Subcutaneous abdominal adipose tissue (tissue), 5 donors: ENCODE data around the gene TCAP.
A peak's percentile ranks its signal among the peaks of the same experiment; 100 is the strongest.

ENCODE experiments used
- H3K27ac ChIP-seq: one replicate; pipeline ENCODE4 v1.7.0; 2013; ENCODE audit warnings: low read depth, mild to moderate bottlenecking, inconsistent platforms, low read length, moderate library complexity
- H3K27me3 ChIP-seq, 5 donors: one replicate each; pipeline ENCODE4 v1.7.0; 2013; ENCODE audit warnings: low read length in 5 of 5, inconsistent platforms in 1 of 5; ENCODE audit not compliant: control insufficient read depth in 5 of 5, insufficient read depth in 4 of 5
- H3K36me3 ChIP-seq, 5 donors: one replicate each; pipeline ENCODE4 v1.7.0; 2013; ENCODE audit warnings: low read length in 5 of 5; ENCODE audit not compliant: control insufficient read depth in 5 of 5, insufficient read depth in 5 of 5
- H3K4me1 ChIP-seq, 5 donors: one replicate each; pipeline ENCODE4 v1.7.0; 2013; ENCODE audit warnings: low read length in 5 of 5, mild to moderate bottlenecking in 3 of 5, moderate library complexity in 1 of 5; ENCODE audit not compliant: control insufficient read depth in 5 of 5, insufficient read depth in 5 of 5
- H3K4me3 ChIP-seq, 5 donors: one replicate each; pipeline ENCODE4 v1.7.0; 2013; ENCODE audit warnings: low read length in 5 of 5, low read depth in 1 of 5
- H3K9ac ChIP-seq, 5 donors: one replicate each; pipeline ENCODE4 v1.7.0; 2013; ENCODE audit warnings: low read length in 5 of 5, mild to moderate bottlenecking in 4 of 5, moderate library complexity in 3 of 5
- H3K9me3 ChIP-seq, 5 donors: one replicate each; pipeline ENCODE4 v1.7.0; 2013; ENCODE audit warnings: low read length in 5 of 5; ENCODE audit not compliant: control insufficient read depth in 5 of 5
- donor health status: healthy.
- donor health status: healthy.
- donor health status: healthy.
- donor health status: healthy.
- donor health status: healthy.

Gene TCAP

GRCh38 chr17:39638317-39638716 lies 26.8 kb upstream of the TCAP start:
- H3K4me3 ChIP-seq, result peak overlapping the region in 4 of 5 donors; percentile 87 to 96 (median 90)
- H3K27ac ChIP-seq, result no peak overlapping the region
- peaks cover 19 to 88% (median 75%) of the 10 kb centered on the region in 5 donors for H3K4me1 ChIP-seq
- peaks cover 0 to 12% (median 0%) of the 10 kb centered on the region in 5 donors for H3K36me3 ChIP-seq
- no peaks in the 10 kb centered on the region for H3K27me3 ChIP-seq
- H3K9me3 ChIP-seq, result no peaks in the 10 kb centered on the region
- peak overlapping the region in 3 of 5 donors; percentile 92 to 98 (median 92) for H3K9ac ChIP-seq

GRCh38 chr17:39639043-39639442 lies 26.1 kb upstream of the TCAP start:
- Histone ChIP-seq H3K9ac (peak overlapping the region in 1 of 5 donors; percentile 49), H3K27me3 (no peaks in the 10 kb centered on the region), H3K36me3 (peaks cover 0 to 15% (median 0%) of the 10 kb centered on the region in 5 donors), H3K4me1 (peaks cover 19 to 83% (median 69%) of the 10 kb centered on the region in 5 donors), H3K9me3 (no peaks in the 10 kb centered on the region), H3K4me3 (no peak overlapping the region), H3K27ac (peak overlapping the region; percentile 16)

- H3K27ac ChIP-seq, result peak overlapping the region; percentile 16
- H3K9me3 ChIP-seq, result no peaks in the 10 kb centered on the region
- H3K27me3 ChIP-seq, result no peaks in the 10 kb centered on the region
- H3K4me3 ChIP-seq, result no peak overlapping the region
- H3K9ac ChIP-seq, result peak overlapping the region in 4 of 5 donors; percentile 32 to 60 (median 47)
- H3K4me1 ChIP-seq, result peaks cover 18 to 77% (median 66%) of the 10 kb centered on the region in 5 donors
- peaks cover 0 to 15% (median 0%) of the 10 kb centered on the region in 5 donors for H3K36me3 ChIP-seq
Observed at GRCh38 chr17:39639566-39640458, 25.3 kb upstream of the TCAP start.

GRCh38 chr17:39640591-39641031 lies 24.5 kb upstream of the TCAP start:
- H3K9ac ChIP-seq, result peak overlapping the region in 2 of 5 donors; percentile 21 to 39
- H3K9me3 ChIP-seq, result no peaks in the 10 kb centered on the region
- no peak overlapping the region for H3K4me3 ChIP-seq
- H3K27ac ChIP-seq, result no peak overlapping the region
- H3K27me3 ChIP-seq, result no peaks in the 10 kb centered on the region
- peaks cover 0 to 14% (median 0%) of the 10 kb centered on the region in 5 donors for H3K36me3 ChIP-seq
- peaks cover 18 to 75% (median 66%) of the 10 kb centered on the region in 5 donors for H3K4me1 ChIP-seq

- peak overlapping the region in 2 of 5 donors; percentile 21 to 39 for H3K9ac ChIP-seq
- no peaks in the 10 kb centered on the region for H3K27me3 ChIP-seq
- H3K4me3 ChIP-seq, result no peak overlapping the region
- H3K36me3 ChIP-seq, result peaks cover 0 to 11% (median under 1%) of the 10 kb centered on the region in 5 donors
- H3K4me1 ChIP-seq, result peaks cover 18 to 71% (median 65%) of the 10 kb centered on the region in 5 donors
- H3K9me3 ChIP-seq, result no peaks in the 10 kb centered on the region
- H3K27ac ChIP-seq, result no peak overlapping the region
Observed at GRCh38 chr17:39641097-39641496, 24.1 kb upstream of the TCAP start.

- H3K4me1 ChIP-seq, result peaks cover 16 to 64% (median 57%) of the 10 kb centered on the region in 5 donors
- H3K9ac ChIP-seq, result peak overlapping the region in 1 of 5 donors; percentile 14
Observed at GRCh38 chr17:39641883-39642282, 23.3 kb upstream of the TCAP start.

GRCh38 chr17:39642291-39643074 lies 22.7 kb upstream of the TCAP start:
- Histone ChIP-seq H3K36me3 (peaks cover 0 to 14% (median 4%) of the 10 kb centered on the region in 5 donors), H3K4me1 (peaks cover 16 to 62% (median 54%) of the 10 kb centered on the region in 5 donors), H3K9ac (peak overlapping the region in 1 of 5 donors; percentile 14), H3K4me3 (no peak overlapping the region), H3K27me3 (no peaks in the 10 kb centered on the region), H3K9me3 (no peaks in the 10 kb centered on the region), H3K27ac (no peak overlapping the region)

More at GRCh38 chr17:39641883-39642282, 23.3 kb upstream of the TCAP start:
- Histone ChIP-seq H3K36me3 (peaks cover 0 to 14% (median 2%) of the 10 kb centered on the region in 5 donors), H3K4me3 (no peak overlapping the region), H3K9me3 (no peaks in the 10 kb centered on the region), H3K27me3 (no peaks in the 10 kb centered on the region), H3K27ac (no peak overlapping the region)

- peak overlapping the region in 1 of 5 donors; percentile 26 for H3K9ac ChIP-seq
- H3K4me1 ChIP-seq, result peaks cover 9 to 54% (median 46%) of the 10 kb centered on the region in 5 donors
Observed at GRCh38 chr17:39643271-39643670, 21.9 kb upstream of the TCAP start.

GRCh38 chr17:39647256-39647655 lies 17.9 kb upstream of the TCAP start:
- Histone ChIP-seq H3K9me3 (no peaks in the 10 kb centered on the region), H3K4me3 (no peak overlapping the region), H3K27me3 (no peaks in the 10 kb centered on the region), H3K4me1 (peaks cover 0 to 14% (median 9%) of the 10 kb centered on the region in 5 donors), H3K27ac (no peak overlapping the region), H3K9ac (no peak overlapping the region), H3K36me3 (peaks cover 0 to 15% (median 11%) of the 10 kb centered on the region in 5 donors)

More at GRCh38 chr17:39643271-39643670, 21.9 kb upstream of the TCAP start:
- Histone ChIP-seq H3K27me3 (no peaks in the 10 kb centered on the region), H3K27ac (no peak overlapping the region), H3K36me3 (peaks cover 0 to 14% (median 4%) of the 10 kb centered on the region in 5 donors), H3K4me3 (no peak overlapping the region), H3K9me3 (no peaks in the 10 kb centered on the region)
